AML-193 (cell line): Measurements from ENCODE around the gene MACROH2A2.

Experiments used
- DNase-seq, 2 experiments: peaks; one replicate each; lab custom pipeline; 2025; lab: John Stamatoyannopoulos, UW

Gene MACROH2A2

DNA sequence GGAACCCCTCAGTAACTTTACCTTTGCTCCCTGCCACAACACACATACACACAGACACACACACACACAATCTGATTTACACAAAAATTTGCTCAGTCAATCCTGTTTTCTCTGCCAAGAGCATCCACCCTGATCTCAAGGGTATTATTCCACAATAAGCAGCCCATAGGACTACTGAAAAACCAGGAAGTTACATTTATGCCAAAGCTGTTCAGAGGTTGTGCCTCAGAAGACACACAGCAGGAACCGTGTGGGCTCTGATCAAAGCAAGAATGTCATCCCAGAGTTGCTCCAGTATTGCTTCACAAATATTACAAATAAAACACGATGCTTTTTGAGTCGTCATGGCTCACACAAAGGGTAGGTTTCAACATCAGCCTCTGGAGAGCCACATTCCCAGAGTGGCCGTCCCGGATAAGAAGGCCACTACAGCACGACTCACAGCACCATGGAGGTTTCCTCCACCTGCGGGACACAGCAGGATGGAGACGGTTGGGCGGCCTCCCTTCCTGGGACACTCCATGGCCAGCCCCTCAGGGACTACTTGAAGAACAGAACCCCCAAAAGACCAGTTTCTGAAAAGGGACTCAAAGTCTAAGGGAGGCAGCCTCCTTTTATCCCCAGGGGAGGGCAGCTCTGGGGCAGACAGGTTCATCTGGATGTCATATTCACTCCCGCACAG is 78.4 kb downstream of the MACROH2A2 start:
- DNase-seq = no peak

DNA sequence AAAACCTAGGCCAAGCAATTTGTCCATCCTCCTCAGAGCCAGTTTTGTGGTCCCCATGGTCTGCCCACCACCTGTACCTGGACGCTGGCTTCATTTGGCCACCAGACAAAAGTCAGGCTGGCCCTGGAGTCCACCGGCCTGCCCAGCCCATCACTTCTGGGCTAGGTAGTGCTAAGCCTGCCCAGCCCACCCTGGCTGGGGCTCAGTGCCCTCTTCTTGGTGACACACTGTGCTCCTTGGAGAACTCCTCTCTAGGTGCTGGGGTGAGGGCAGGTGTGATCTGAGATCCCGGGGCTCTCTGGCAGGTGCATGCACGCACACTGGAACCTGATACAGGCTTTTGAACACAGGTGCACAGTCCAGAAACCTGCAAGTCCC is 78.9 kb downstream of the MACROH2A2 start:
- DNase-seq = no peak

DNA sequence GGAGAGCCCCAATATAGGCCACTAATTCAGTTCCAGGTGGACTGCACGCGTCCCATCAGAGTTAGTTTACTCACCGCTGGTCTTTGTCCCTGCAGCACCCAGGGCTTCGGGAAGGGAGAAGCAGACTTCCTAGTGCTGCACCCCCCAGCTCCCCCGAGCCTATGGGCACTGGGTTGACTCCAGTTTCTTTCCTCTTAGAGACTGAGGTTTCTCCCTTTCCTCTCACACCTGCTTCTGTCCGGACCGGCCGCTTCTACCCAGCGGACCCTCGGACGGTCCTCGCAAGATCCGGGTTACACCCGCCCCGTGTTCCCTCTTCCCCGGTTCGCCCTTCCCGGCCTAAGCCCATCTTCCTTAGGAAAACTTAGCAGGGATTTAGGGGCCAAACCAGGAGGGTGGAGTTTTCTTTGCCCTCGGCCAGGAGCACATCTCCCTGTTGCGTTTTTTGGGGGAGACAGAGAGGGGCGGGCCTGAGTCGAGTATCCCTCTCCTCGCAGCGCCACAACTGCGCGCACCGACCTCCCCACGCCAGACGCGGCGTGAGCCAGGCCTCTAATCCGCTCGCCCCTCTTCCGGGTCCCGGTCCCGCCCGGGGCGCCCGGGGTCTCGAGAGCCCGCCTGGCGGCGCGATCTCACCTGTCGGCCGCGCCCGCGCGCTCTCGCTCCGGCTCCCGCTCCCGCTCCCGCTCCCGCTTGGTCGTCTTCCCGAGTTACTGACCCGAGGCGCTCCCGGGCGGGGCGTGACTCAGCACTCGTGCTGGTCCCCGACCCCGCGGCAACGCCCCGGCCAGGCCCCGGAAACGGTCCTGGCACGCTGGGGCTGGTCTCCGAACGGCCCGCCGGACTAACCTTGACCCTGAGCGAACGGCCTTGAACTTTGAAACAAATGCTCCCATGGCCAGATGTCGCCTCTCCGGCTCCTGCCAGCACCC is 79.7 kb downstream of the MACROH2A2 start, which contains the start of gene AIFM2:
AIFM2 (minus strand) TSS at position 728 of the 932 bp plus-strand sequence. CDS start 8,741 bp downstream, outside the sequence.
- no peak for DNase-seq

- no peak for DNase-seq
These were observed 82.4 kb downstream of the MACROH2A2 start for GRCh38 chr10:70135046-70135445.

GRCh38 chr10:70135684-70136083 is 83.0 kb downstream of the MACROH2A2 start:
- no peak for DNase-seq

GRCh38 chr10:70137135-70137534 is 84.5 kb downstream of the MACROH2A2 start:
- DNase-seq = no peak

DNA sequence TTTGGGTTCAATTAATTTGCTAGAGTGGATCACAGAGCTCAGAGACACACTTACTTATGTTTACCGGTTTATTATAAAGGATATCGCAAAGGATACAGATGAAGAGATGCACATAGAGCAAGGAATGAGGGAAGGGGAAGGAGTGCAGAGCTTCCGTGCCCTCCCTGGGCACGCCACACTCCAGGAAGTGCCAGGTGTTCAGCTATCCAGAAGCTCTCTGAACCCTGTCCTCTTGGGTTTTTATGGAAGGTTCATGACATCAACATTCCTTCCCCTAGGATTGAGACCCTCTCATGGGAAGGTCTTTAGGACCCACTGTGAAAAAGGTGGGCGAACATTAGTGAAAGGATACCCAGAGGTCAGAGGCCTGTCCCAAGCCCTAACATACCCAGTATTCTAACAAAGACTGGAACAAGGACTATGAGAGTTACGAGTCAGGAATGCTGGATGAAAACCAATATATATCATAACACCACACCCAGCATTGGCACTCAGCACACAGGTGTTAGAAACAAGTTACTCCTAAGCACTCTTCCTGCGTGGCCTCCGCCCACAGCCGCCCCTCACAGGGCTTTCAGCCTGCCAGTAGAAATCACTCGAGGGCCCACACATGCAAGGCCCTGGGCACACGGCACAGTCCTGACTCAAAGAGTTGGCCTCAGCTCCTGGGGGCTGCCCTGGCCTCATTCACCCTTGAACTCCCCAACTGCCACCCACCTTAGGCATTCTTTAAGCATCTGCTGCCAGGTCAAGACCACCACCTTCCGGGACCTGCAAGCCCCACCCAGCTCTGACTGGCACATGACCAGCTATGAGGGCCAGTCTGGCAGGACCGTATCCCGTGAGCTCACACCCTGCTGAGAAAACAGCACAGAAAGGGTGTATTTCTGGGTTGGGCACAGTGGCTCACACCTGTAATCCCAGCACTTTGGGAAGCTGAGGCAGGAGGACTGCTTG is 85.6 kb downstream of the MACROH2A2 start:
- DNase-seq = no peak

DNA sequence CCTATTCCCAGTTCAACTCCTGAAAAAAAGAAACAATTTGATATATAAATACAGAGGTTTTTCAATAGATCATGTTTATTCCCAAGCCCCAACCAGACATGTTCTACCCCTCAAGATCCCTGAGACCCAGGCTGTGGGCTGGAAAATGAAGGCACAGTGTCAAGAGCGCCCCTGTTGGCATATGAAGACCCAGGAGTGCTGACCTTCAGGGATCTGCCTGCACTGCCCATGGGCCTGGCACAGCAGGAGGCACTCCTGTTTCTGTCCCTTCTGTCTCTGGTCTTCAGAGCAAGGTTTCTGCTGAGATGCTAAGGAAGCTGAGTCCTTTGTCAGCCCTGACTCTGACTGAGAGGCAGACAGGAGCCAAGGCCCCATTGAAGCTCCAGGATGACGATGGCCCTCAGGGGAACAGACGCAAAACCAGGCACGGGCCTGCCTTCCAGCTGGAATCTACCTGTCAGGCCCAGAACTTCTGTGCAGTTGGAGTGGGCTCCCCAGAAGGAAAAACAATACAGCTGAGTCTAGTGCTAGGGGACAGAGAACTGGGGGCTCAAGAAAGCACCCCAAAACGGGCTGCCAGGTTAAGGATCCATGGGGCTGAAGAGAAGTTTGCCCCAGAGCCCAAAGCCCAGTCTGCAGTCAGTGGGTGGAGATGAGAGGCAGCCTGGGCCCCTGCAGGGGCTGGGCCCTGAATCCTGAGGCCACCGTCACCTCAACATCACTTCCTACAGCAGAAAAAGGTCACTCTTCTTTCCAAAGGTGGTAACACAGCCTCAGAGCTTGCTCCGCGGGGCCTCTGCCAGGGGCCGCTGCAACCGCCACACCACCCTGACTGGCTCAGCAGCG is 86.7 kb downstream of the MACROH2A2 start:
- no peak for DNase-seq

GRCh38 chr10:70139997-70140250 is 87.3 kb downstream of the MACROH2A2 start:
- DNase-seq = no peak

- DNase-seq = no peak
These were observed 87.7 kb downstream of the MACROH2A2 start for GRCh38 chr10:70140297-70140696.

DNA sequence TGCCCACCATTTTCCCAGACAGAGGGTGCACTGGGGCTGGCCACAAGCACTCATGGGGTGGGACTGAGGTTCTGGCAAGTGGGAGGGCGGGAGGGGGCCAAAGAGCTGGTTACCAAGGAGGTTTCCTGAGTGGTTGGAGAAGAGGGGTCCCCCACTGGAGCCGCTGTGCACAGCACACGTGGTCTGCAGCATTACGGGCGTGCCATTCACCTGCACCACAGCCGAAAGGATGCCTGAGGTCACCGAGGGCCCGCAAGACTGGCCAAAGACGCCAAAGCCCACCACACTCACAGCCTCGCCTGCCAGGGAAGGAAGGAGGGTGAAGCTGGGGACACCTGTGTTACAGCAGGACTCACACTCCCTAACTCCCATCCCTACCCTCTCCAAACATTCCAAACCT is 89.9 kb downstream of the MACROH2A2 start:
- no peak for DNase-seq

GRCh38 chr10:70144372-70145110 is 91.9 kb downstream of the MACROH2A2 start:
- no peak for DNase-seq

GRCh38 chr10:70145166-70145665 is 92.6 kb downstream of the MACROH2A2 start:
- no peak for DNase-seq

GRCh38 chr10:70145666-70146488 is 93.2 kb downstream of the MACROH2A2 start:
- DNase-seq = peak; percentile 33 to 57

- peak; percentile 92 for DNase-seq
These were observed 94.0 kb downstream of the MACROH2A2 start, which contains the start of gene TYSND1 for GRCh38 chr10:70146489-70147258. TSS of gene TYSND1 (minus strand) at chr10:70146700. CDS start at chr10:70146586, 114 bp downstream.

GRCh38 chr10:70147259-70147625 is 94.6 kb downstream of the MACROH2A2 start:
- no peak for DNase-seq

DNA sequence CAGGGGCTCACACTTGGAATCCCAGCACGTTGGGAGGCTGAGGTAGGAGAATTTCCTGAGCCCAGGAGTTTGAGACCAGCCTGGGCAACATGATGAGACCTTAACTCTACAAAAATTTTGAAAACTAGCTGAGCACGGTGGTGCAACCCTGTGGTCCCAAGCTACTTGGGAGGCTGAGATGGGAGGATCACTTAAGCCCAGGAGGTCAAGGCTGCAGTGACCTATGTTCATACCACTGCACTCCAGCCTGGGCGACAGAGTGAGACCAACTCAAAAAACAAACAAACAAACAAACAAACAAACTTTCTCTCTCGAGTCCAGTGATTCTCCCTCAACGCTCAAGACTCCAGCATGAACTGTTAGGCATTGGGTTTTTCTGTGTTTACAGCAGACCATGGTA is 95.9 kb downstream of the MACROH2A2 start:
- no peak for DNase-seq

GRCh38 chr10:70155255-70155838 is 102.7 kb downstream of the MACROH2A2 start:
- DNase-seq = no peak
